Progenitor cell of endocrine pancreas (in vitro differentiated cells): ENCODE measurements around the gene EARS2. TPM values are rescaled to one million over a fixed set of nuclear protein-coding genes. Genes with fewer than 3 reads are reported as not detected.

Experiments used
- DNase-seq: peaks from one replicate; pipeline ENCODE4 v3.0.0; 2021; ENCODE audit warnings: low spot score; ENCODE audit not compliant: unreplicated experiment
- H3K27ac Mint-ChIP-seq: 2 replicates; pipeline ENCODE4 v1.8.0; 2021; ENCODE audit warnings: mild to moderate bottlenecking, moderate library complexity, mixed read lengths
- H3K27me3 Mint-ChIP-seq: 2 replicates; pipeline ENCODE4 v1.8.0; 2021; ENCODE audit warnings: mixed read lengths
- H3K36me3 Mint-ChIP-seq: 2 replicates; pipeline ENCODE4 v1.8.0; 2022; ENCODE audit warnings: mixed read lengths; ENCODE audit not compliant: insufficient read depth
- H3K4me1 Mint-ChIP-seq: 2 replicates; pipeline ENCODE4 v1.8.0; 2021; ENCODE audit warnings: low read depth, mixed read lengths
- H3K4me3 Mint-ChIP-seq: 2 replicates; pipeline ENCODE4 v1.8.0; 2021; ENCODE audit warnings: low read depth, mild to moderate bottlenecking, moderate library complexity, mixed read lengths
- H3K9me3 Mint-ChIP-seq: 2 replicates; pipeline ENCODE4 v1.8.0; 2021; ENCODE audit warnings: low read depth, mixed read lengths
- CTCF ChIP-seq: fragments of 200-600 bp; sonication (generic); IDR thresholded peaks from one replicate; pipeline ENCODE4 v1.5.0; 2021; ENCODE audit warnings: antibody characterized with exemption, mild to moderate bottlenecking; ENCODE audit not compliant: unreplicated experiment
- total RNA-seq: library from RNA; stranded (reverse); gene quantifications from 2 replicates; pipeline ENCODE4 v1.2.1, GENCODE V29; 2021

The EARS2 gene
- total RNA-seq, 1 donor from 2014 or later, result 24.7 TPM

DNA sequence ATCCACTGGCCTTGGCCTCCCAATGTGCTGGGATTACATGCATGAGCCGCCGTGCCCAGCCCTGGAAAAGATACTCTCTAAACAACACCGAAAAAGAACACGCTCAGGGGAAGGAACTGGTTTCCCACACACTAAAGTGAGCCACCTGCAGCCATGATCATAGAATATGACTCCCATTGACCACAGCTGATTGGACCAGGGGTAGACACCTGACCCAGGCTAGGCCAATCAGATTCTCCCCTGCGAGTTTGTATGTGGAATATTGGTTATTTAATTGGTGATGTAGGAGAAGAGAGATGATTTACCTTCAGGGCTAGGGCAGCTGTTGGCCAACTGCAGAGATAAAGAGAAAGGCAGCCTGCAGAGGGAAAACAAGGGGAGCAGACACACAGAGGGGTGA, 37.9 kb downstream of the EARS2 start:
- no peak for TF ChIP-seq CTCF
- no peak for DNase-seq
- no peaks in the 10 kb centered on the region for H3K4me1 Mint-ChIP-seq
- H3K36me3 Mint-ChIP-seq, result peaks cover 16% of the 10 kb centered on the region
- H3K4me3 Mint-ChIP-seq, result no peak overlapping the region
- H3K9me3 Mint-ChIP-seq, result no peaks in the 10 kb centered on the region
- no peaks in the 10 kb centered on the region for H3K27me3 Mint-ChIP-seq
- no peak overlapping the region for H3K27ac Mint-ChIP-seq

- peak overlapping the region; percentile 45 for H3K27ac Mint-ChIP-seq
- H3K27me3 Mint-ChIP-seq, result no peaks in the 10 kb centered on the region
- H3K4me3 Mint-ChIP-seq, result no peak overlapping the region
- H3K36me3 Mint-ChIP-seq, result peaks cover 12% of the 10 kb centered on the region
- no peaks in the 10 kb centered on the region for H3K4me1 Mint-ChIP-seq
- no peak for TF ChIP-seq CTCF
- no peak for DNase-seq
- no peaks in the 10 kb centered on the region for H3K9me3 Mint-ChIP-seq
Observed at GRCh38 chr16:23518435-23518891, 38.7 kb downstream of the EARS2 start.

- Mint-ChIP-seq H3K4me3 (no peak overlapping the region), H3K9me3 (no peaks in the 10 kb centered on the region), H3K27ac (no peak overlapping the region), H3K36me3 (peaks cover 8% of the 10 kb centered on the region), H3K27me3 (no peaks in the 10 kb centered on the region), H3K4me1 (no peaks in the 10 kb centered on the region)
- TF ChIP-seq CTCF, result no peak
- DNase-seq, result no peak
Observed at GRCh38 chr16:23516366-23517137, 40.6 kb downstream of the EARS2 start.

GRCh38 chr16:23515881-23516280, 41.3 kb downstream of the EARS2 start:
- DNase-seq, result no peak

More at GRCh38 chr16:23515881-23516280, 41.3 kb downstream of the EARS2 start:
- H3K27me3 Mint-ChIP-seq, result no peaks in the 10 kb centered on the region
- H3K36me3 Mint-ChIP-seq, result peaks cover 6% of the 10 kb centered on the region
- TF ChIP-seq CTCF, result no peak
- H3K9me3 Mint-ChIP-seq, result no peaks in the 10 kb centered on the region
- no peaks in the 10 kb centered on the region for H3K4me1 Mint-ChIP-seq
- no peak overlapping the region for H3K27ac Mint-ChIP-seq
- no peak overlapping the region for H3K4me3 Mint-ChIP-seq
